ENCODE measurements around the gene ELANE.

The ELANE gene

DNA sequence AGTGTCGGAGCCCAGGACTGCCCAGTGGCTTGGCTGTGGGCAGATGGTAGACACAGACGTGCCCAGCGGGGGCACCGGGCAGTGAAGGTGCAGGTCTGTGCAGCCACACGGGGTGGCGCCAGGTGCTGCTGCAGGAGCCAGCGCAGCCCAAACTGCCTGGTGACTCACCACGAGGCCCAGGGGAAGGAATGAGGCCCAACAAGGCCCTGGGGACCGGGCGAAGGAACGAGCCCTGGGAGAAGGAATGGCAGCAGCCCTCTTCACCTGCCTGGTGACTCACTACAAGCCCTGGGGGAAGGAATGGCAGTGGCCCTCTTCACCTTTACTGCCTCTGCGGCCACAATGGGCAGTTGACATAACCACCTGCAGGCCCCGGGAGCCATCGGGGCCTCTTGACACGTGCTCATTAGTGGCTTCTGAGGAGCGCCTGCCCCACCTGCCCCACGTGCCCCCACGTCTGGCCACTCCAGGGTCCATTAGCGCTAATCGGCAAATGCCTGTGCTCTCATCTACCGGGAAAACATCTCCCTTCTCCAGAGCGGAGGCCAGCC lies 31.6 kb downstream of the ELANE start:
- Histone ChIP-seq H3K9me2 (ENCODE audit: low read depth, low read length) (no peaks in the 10 kb centered on the region), H3K36me3 (ENCODE audit: insufficient read depth, low read length) (peaks cover 48% of the 10 kb centered on the region), H3K9me3 (ENCODE audit: low read length) (no peaks in the 10 kb centered on the region), H2AFZ (ENCODE audit: low read length) (no peak overlapping the region), H3F3A (ENCODE audit: insufficient read depth, low read length) (no peaks in the 10 kb centered on the region), H3K9ac (ENCODE audit: low read length) (no peak overlapping the region), H3K27ac (ENCODE audit: low read depth, low read length, poor library complexity, severe bottlenecking) (no peak overlapping the region), H4K20me1 (ENCODE audit: insufficient read depth, low read length) (no peaks in the 10 kb centered on the region), H3K27me3 (ENCODE audit: insufficient read depth, low read length) (no peaks in the 10 kb centered on the region), H3K79me2 (ENCODE audit: insufficient read depth, low read length) (no peaks in the 10 kb centered on the region), H3K4me2 (ENCODE audit: low read length) (no peak overlapping the region), H3K4me1 (ENCODE audit: insufficient read depth, low read length, severe bottlenecking) (peaks cover 8% of the 10 kb centered on the region), H3K4me3 (ENCODE audit: low read depth, low read length, poor library complexity, severe bottlenecking) (no peak overlapping the region)
- TF ChIP-seq, protein P1, sequence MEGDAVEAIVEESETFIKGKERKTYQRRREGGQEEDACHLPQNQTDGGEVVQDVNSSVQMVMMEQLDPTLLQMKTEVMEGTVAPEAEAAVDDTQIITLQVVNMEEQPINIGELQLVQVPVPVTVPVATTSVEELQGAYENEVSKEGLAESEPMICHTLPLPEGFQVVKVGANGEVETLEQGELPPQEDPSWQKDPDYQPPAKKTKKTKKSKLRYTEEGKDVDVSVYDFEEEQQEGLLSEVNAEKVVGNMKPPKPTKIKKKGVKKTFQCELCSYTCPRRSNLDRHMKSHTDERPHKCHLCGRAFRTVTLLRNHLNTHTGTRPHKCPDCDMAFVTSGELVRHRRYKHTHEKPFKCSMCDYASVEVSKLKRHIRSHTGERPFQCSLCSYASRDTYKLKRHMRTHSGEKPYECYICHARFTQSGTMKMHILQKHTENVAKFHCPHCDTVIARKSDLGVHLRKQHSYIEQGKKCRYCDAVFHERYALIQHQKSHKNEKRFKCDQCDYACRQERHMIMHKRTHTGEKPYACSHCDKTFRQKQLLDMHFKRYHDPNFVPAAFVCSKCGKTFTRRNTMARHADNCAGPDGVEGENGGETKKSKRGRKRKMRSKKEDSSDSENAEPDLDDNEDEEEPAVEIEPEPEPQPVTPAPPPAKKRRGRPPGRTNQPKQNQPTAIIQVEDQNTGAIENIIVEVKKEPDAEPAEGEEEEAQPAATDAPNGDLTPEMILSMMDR (IDR thresholded peaks at IDR 0.05; ENCODE audit: low read length), result no peak
- no peak for TF ChIP-seq EZH2 (IDR thresholded peaks at IDR 0.05; ENCODE audit: borderline replicate concordance, low read length)

DNA sequence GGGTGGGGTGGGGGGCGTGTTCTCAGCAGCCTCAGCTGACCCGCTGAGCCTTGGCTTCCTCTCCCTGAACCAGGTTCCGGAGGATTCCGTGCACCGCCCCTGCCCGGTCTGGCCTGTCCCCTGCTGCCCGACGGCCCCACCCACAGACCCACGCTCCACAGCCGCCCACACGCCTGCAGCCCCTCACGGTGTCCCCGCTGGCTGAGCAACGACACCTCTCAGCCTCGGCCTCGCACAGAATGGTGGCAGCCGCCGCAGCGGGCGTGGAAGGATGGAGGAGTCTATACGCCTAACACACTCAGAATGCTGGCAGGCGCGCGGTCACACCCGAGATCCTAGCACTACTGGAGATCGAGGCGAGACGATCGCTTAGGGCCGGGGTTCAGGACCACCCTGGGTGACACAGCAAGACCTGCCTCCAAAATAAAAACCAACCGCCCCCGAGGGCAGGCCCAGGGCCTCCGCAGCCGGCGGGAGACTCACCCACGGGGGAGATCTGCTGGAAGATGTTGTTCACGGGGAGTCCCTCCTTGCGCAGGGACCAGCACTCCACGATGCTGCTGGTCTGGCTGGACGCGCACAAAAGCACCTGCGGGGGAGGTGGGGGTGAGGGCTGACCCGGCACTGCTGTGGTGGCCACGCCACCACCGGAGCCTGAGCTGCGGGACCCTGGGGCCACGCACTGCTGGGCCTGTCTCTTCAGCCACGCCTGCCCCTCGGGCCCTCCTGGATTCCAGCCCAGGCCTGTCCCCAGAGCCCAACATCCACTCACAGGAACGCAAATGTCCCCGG lies 32.5 kb downstream of the ELANE start:
- Histone ChIP-seq H3K27me3 (ENCODE audit: insufficient read depth, low read length) (no peaks in the 10 kb centered on the region), H3K9me3 (ENCODE audit: low read length) (no peaks in the 10 kb centered on the region), H3K9ac (ENCODE audit: low read length) (no peak overlapping the region), H3K4me1 (ENCODE audit: insufficient read depth, low read length, severe bottlenecking) (peaks cover 9% of the 10 kb centered on the region), H3K9me2 (ENCODE audit: low read depth, low read length) (no peaks in the 10 kb centered on the region), H3K4me2 (ENCODE audit: low read length) (no peak overlapping the region), H3K4me3 (ENCODE audit: low read depth, low read length, poor library complexity, severe bottlenecking) (no peak overlapping the region), H4K20me1 (ENCODE audit: insufficient read depth, low read length) (no peaks in the 10 kb centered on the region), H3K79me2 (ENCODE audit: insufficient read depth, low read length) (no peaks in the 10 kb centered on the region), H3K27ac (ENCODE audit: low read depth, low read length, poor library complexity, severe bottlenecking) (no peak overlapping the region), H3K36me3 (ENCODE audit: insufficient read depth, low read length) (peaks cover 53% of the 10 kb centered on the region), H2AFZ (ENCODE audit: low read length) (no peak overlapping the region), H3F3A (ENCODE audit: insufficient read depth, low read length) (no peaks in the 10 kb centered on the region; the same call in 1 of the 2 replicates)
- TF ChIP-seq, protein P1 (IDR thresholded peaks at IDR 0.05; ENCODE audit: low read length), result no peak
- no peak for TF ChIP-seq EZH2 (IDR thresholded peaks at IDR 0.05; ENCODE audit: borderline replicate concordance, low read length)

DNA sequence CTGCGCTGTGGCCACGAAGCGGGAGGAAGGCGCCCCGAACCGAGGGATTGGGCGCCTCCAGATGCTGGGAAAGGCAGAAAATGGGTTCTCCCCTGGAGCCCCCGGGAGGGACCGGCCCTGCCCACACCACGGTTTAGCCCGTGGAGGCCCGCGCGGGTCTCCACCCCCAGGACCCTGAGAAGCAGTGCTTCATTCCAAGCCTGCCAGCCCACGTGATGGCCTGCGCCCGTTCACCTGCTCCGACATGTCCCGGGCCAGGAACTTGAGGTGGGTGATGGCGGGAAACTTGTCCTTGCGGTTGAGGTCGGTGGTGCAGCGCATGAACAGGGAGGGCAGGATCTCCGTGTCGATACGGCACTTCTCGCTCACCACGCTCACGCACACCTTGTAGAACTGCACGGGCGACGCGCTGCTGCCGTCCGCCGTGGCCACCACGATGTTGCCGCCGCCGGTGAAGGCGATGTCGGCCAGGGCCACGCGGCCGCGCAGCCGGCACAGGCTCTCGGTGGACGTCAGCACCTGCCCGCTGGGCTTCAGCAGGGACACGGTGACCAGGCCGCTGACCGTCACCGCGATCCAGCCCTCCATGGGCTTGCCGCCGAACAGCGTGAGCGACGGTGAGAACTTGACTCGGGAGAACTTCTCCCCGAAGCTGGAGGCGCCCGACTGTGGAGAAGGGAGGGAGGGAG lies 33.6 kb downstream of the ELANE start:
- Histone ChIP-seq H3K9ac (ENCODE audit: low read length) (no peak overlapping the region), H4K20me1 (ENCODE audit: insufficient read depth, low read length) (no peaks in the 10 kb centered on the region)
- TF ChIP-seq EZH2 (IDR thresholded peaks at IDR 0.05; ENCODE audit: borderline replicate concordance, low read length), result no peak
- TF ChIP-seq, protein P1 (IDR thresholded peaks at IDR 0.05; ENCODE audit: low read length), result no peak

More for the DNA sequence above, 33.6 kb downstream of the ELANE start:
- Histone ChIP-seq H3K27ac (ENCODE audit: low read depth, low read length, poor library complexity, severe bottlenecking) (no peak overlapping the region), H3K36me3 (ENCODE audit: insufficient read depth, low read length) (peaks cover 59% of the 10 kb centered on the region), H3K4me3 (ENCODE audit: low read depth, low read length, poor library complexity, severe bottlenecking) (no peak overlapping the region), H3K9me3 (ENCODE audit: low read length) (no peaks in the 10 kb centered on the region), H2AFZ (ENCODE audit: low read length) (no peak overlapping the region), H3F3A (ENCODE audit: insufficient read depth, low read length) (no peaks in the 10 kb centered on the region; the same call in 1 of the 2 replicates), H3K79me2 (ENCODE audit: insufficient read depth, low read length) (no peaks in the 10 kb centered on the region), H3K9me2 (ENCODE audit: low read depth, low read length) (no peaks in the 10 kb centered on the region), H3K27me3 (ENCODE audit: insufficient read depth, low read length) (no peaks in the 10 kb centered on the region), H3K4me2 (ENCODE audit: low read length) (no peak overlapping the region), H3K4me1 (ENCODE audit: insufficient read depth, low read length, severe bottlenecking) (peaks cover 9% of the 10 kb centered on the region)
